Smooth muscle cell (in vitro differentiated cells): ENCODE results near the gene SERINC2. TPM values are rescaled to one million over a fixed set of nuclear protein-coding genes. Genes with fewer than 3 reads are reported as not detected.
A peak's percentile ranks its signal among the peaks of the same experiment; 100 is the strongest.

Source experiments
- DNase-seq: peaks from one replicate; lab custom pipeline; 2025; ENCODE audit not compliant: unreplicated experiment; lab: John Stamatoyannopoulos, UW
- H2AFZ ChIP-seq: fragments of 200-600 bp; sonication (generic); 2 replicates; pipeline ENCODE4 v1.6.0; 2016; ENCODE audit warnings: antibody characterized with exemption, low read depth, mild to moderate bottlenecking
- H3F3A ChIP-seq: fragments of 200-600 bp; sonication (generic); 2 replicates; pipeline ENCODE4 v1.6.0; 2017; ENCODE audit warnings: antibody characterized with exemption, low read depth
- H3K27ac ChIP-seq: fragments of 200-600 bp; sonication (generic); 2 replicates; pipeline ENCODE4 v1.5.1; 2016; ENCODE audit warnings: low read depth, mild to moderate bottlenecking
- H3K27me3 ChIP-seq: fragments of 200-600 bp; sonication (generic); 2 replicates; pipeline ENCODE4 v1.6.1; 2016; ENCODE audit warnings: low read depth, mild to moderate bottlenecking
- H3K36me3 ChIP-seq: fragments of 200-600 bp; sonication (generic); 2 replicates; pipeline ENCODE4 v1.5.1; 2016; ENCODE audit warnings: low read depth
- H3K4me1 ChIP-seq: fragments of 200-600 bp; sonication (generic); 2 replicates; pipeline ENCODE4 v1.5.1; 2016; ENCODE audit warnings: low read depth
- H3K4me2 ChIP-seq: fragments of 200-600 bp; sonication (generic); 2 replicates; pipeline ENCODE4 v1.6.0; 2016; ENCODE audit warnings: mild to moderate bottlenecking
- H3K4me3 ChIP-seq: fragments of 200-600 bp; sonication (generic); 2 replicates; pipeline ENCODE4 v1.5.1; 2016; ENCODE audit warnings: mild to moderate bottlenecking
- H3K79me2 ChIP-seq: fragments of 200-600 bp; sonication (generic); 2 replicates; pipeline ENCODE4 v1.6.0; 2016; ENCODE audit warnings: low read depth, mild to moderate bottlenecking
- H3K9ac ChIP-seq: fragments of 200-600 bp; sonication (generic); 2 replicates; pipeline ENCODE4 v1.6.0; 2016; ENCODE audit warnings: low read depth
- H3K9me3 ChIP-seq: fragments of 200-600 bp; sonication (generic); replicated peaks from 2 replicates; pipeline ENCODE4 v1.5.1; 2016; ENCODE audit warnings: low read depth
- H4K20me1 ChIP-seq: fragments of 200-600 bp; sonication (generic); 2 replicates; pipeline ENCODE4 v1.6.0; 2016; ENCODE audit warnings: low read depth
- WGBS: methylation state at CpG from one replicate; pipeline ENCODE4 v1.1.7; 2016; ENCODE audit warnings: low lambda C conversion rate; 5-methylcytosine and 5-hydroxymethylcytosine counted together
- polyA plus RNA-seq: library from polyadenylated mRNA; unstranded; fragments of >200 nt; fragmentation: Nextera tagmentation; extraction: Ambion mirVana; gene quantifications from 2 replicates; pipeline ENCODE4 v1.2.1, GENCODE V29; 2016
- total RNA-seq: library from RNA; depleted of rRNA; stranded (reverse); fragments of >200 nt; gene quantifications from 2 replicates; pipeline ENCODE4 v1.2.3, GENCODE V29; 2014
- TF ChIP-seq, protein P1 (sequence below): fragments of 200-600 bp; sonication (generic); IDR thresholded peaks from 2 replicates; pipeline ENCODE4 v1.5.1; 2017; ENCODE audit warnings: borderline replicate concordance, mild to moderate bottlenecking, antibody characterized with exemption; ENCODE audit not compliant: insufficient read depth, poor library complexity, severe bottlenecking

The SERINC2 gene
- total and polyA plus RNA-seq, 2 experiments from 2014 or later: 31.6 to 41.3 TPM

GRCh38 chr1:31371121-31371959 lies 41.7 kb upstream of the SERINC2 start:
- no peak overlapping the region for H3K4me2 ChIP-seq

DNA sequence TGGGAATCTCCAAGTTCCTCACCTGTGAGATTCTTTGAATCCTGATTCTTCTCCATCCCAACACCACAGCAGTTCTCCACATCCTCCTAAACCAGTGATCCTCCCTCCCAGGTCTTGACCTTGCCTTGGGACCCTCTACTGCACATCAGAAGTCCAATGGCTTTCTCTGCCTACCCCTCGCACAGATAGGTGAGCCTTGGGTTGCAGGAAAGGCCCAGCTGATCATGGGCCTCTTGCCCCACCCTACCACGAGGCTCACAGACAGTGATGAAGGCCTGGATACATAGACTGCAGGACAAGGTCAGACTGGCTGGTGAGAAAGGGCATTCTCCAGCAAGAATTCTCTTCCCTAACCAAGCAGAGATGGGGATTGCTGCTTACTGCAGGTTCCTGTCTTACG lies 41.0 kb upstream of the SERINC2 start:
- Histone ChIP-seq H3K4me3 (no peak overlapping the region), H3K4me2 (no peak overlapping the region), H2AFZ (no peak overlapping the region), H3K79me2 (no peaks in the 10 kb centered on the region), H3K9ac (no peak overlapping the region), H3K36me3 (no peaks in the 10 kb centered on the region), H3K4me1 (peaks cover 14% of the 10 kb centered on the region), H3K27ac (no peak overlapping the region), H3F3A (peaks cover 9% of the 10 kb centered on the region), H3K9me3 (no peaks in the 10 kb centered on the region), H4K20me1 (no peaks in the 10 kb centered on the region), H3K27me3 (no peaks in the 10 kb centered on the region)
- DNase-seq: no peak
- 85% methylated on average over 3 of the region's 3 CpGs for WGBS
- TF ChIP-seq, protein P1, sequence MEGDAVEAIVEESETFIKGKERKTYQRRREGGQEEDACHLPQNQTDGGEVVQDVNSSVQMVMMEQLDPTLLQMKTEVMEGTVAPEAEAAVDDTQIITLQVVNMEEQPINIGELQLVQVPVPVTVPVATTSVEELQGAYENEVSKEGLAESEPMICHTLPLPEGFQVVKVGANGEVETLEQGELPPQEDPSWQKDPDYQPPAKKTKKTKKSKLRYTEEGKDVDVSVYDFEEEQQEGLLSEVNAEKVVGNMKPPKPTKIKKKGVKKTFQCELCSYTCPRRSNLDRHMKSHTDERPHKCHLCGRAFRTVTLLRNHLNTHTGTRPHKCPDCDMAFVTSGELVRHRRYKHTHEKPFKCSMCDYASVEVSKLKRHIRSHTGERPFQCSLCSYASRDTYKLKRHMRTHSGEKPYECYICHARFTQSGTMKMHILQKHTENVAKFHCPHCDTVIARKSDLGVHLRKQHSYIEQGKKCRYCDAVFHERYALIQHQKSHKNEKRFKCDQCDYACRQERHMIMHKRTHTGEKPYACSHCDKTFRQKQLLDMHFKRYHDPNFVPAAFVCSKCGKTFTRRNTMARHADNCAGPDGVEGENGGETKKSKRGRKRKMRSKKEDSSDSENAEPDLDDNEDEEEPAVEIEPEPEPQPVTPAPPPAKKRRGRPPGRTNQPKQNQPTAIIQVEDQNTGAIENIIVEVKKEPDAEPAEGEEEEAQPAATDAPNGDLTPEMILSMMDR: no peak

More at GRCh38 chr1:31371121-31371959, 41.7 kb upstream of the SERINC2 start:
- no peaks in the 10 kb centered on the region for H3K36me3 ChIP-seq
- H2AFZ ChIP-seq: no peak overlapping the region
- DNase-seq: no peak
- H3K79me2 ChIP-seq: no peaks in the 10 kb centered on the region
- H3K9me3 ChIP-seq: no peaks in the 10 kb centered on the region
- TF ChIP-seq, protein P1: no peak
- H3F3A ChIP-seq: peaks cover 9% of the 10 kb centered on the region
- no peaks in the 10 kb centered on the region for H3K27me3 ChIP-seq
- 72% methylated on average over 10 of the region's 10 CpGs for WGBS
- peaks cover 14% of the 10 kb centered on the region for H3K4me1 ChIP-seq
- no peak overlapping the region for H3K9ac ChIP-seq
- H3K4me3 ChIP-seq: no peak overlapping the region
- no peaks in the 10 kb centered on the region for H4K20me1 ChIP-seq
- H3K27ac ChIP-seq: peak overlapping the region; percentile 7

DNA sequence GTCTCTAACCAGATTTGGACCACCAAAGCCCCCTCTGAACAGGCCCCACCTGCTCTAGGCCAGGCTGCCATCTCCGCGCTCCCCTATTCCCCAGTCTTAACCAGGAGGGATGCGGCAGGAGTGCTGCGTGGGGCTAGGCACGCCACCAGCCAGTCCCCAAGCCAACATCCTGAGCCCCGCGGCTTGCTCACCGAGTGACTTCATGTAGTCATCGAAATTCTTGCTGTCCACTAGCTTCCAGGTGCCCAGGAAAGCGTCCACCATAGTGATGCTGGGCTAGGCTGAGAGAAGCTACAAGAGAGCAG lies 40.3 kb upstream of the SERINC2 start:
- TF ChIP-seq, protein P1: no peak
- H2AFZ ChIP-seq: no peak overlapping the region
- peak overlapping the region; percentile 76 for H3K27ac ChIP-seq

More for the DNA sequence above, 40.3 kb upstream of the SERINC2 start:
- Histone ChIP-seq H3K4me2 (peak overlapping the region; percentile 87), H3K9ac (peak overlapping the region; percentile 76), H3F3A (peaks cover 9% of the 10 kb centered on the region), H3K4me1 (peaks cover 14% of the 10 kb centered on the region), H3K79me2 (no peaks in the 10 kb centered on the region), H3K4me3 (peak overlapping the region; percentile 58), H4K20me1 (no peaks in the 10 kb centered on the region), H3K9me3 (no peaks in the 10 kb centered on the region), H3K27me3 (no peaks in the 10 kb centered on the region), H3K36me3 (no peaks in the 10 kb centered on the region)
- DNase-seq: no peak
- 30% methylated on average over 10 of the region's 10 CpGs for WGBS
